Endometrial microvascular endothelial cells (primary cell): ENCODE results near the gene TARBP2. TPM values are rescaled to one million over a fixed set of nuclear protein-coding genes. Genes with fewer than 3 reads are reported as not detected.

Experiments used
- in situ Hi-C: cut with HindIII; loops from 2 replicates; pipeline ENCODE4 v1.10.0; 2017; ENCODE audit warnings: low sequenced_read_pairs, low pct_unique_long_range_greater_than_20kb; ENCODE audit errors: inconsistent ontology term
- total RNA-seq: library from RNA; depleted of rRNA; stranded (reverse); fragments of >200 nt; gene quantifications from one replicate; pipeline ENCODE4 v1.2.3, GENCODE V29; 2015; ENCODE audit errors: inconsistent ontology term

TARBP2 gene
- total RNA-seq, 1 donor from 2014 or later = 43.3 TPM

GRCh38 chr12:53505555-53506449 is 4.7 kb downstream of the TARBP2 start:
- in situ Hi-C loops = no loop called here

DNA sequence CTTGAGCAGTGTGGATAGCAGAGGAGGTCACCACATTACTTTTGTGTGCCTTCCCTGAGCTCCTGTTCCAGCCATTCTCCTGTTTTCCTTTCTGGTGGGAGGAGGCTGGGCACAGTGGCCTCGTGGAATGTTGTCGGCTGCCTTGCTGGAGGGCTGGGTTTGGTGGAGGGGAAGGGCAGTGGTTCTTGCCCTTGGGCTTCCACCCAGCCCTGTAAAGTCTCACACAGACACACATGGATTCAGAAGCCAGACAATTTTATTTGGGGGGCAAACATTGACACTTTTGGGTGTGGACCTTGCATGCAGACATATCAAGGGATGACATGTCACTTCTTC is 5.3 kb downstream of the TARBP2 start:
- in situ Hi-C loops = no loop called here

GRCh38 chr12:53506881-53507602 is 6.0 kb downstream of the TARBP2 start, which contains the start of gene NPFF:
Gene NPFF (minus strand): TSS chr12:53507484. CDS start chr12:53507474, 10 bp downstream.
- in situ Hi-C loops = no loop called here

- in situ Hi-C loops = no loop called here
Measured at GRCh38 chr12:53507603-53507885, 6.5 kb downstream of the TARBP2 start.

DNA sequence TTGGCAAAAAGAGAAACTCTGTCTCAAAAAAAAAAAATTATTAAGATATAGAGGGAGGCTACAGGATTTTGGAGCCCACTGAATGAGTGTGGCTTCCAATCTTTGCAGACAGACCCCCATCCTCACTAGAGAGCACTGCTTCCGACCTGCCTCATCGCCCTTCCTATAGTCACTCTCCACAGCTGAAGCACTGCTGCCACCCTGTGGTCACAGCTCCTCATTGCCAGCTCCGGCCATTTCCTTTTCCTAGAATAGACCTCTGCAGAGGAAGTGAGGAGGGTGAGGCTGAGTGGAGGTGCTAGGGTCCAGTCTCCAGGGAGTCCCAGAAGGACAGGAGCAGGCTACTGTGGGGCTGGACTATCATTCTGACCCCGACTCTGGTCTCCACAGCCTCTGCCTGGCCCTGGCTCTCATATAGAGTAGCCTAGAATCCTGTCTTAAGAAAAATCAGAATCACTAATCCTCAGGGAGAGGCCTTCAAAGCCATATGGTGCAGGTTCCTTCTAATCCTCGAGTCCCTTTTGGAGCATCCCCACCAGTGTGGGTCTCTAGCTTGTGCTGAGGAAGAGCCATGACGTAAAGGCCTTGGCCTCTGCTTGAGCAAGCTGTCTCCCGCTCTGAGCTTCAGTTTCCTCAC is 7.6 kb downstream of the TARBP2 start:
- in situ Hi-C loops = no loop called here

DNA sequence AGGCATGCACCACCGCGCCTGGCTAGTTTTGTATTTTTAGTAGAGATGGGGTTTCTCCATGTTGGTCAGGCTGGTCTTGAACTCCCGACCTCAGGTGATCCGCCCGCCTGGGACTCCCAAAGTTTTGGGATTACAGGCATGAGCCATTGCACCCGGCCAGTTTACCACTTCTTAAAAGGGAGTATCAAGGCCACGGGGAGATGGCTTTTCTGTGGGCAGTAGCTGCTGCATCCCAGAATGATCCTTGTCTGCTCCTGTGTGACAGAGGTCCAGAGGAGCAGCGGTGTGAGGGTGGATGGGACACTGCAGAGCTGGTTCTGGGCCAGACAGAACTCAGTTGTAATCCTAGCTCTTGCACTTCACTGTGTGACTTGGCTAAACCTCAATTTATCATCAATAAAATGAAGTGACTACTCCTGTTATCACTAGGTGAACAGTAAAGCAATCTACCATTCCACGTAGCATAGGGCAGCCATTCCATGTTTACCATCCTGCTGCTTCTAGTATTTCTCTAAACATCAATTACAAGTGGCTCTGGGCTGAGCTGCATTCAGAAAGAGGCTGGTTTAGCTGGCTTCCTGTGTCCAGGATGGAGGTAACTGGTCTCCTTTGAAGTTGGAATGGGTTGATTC is 9.2 kb downstream of the TARBP2 start:
- in situ Hi-C loops = no loop called here

GRCh38 chr12:53513712-53514410 is 12.8 kb downstream of the TARBP2 start:
- in situ Hi-C loops = no loop called here

DNA sequence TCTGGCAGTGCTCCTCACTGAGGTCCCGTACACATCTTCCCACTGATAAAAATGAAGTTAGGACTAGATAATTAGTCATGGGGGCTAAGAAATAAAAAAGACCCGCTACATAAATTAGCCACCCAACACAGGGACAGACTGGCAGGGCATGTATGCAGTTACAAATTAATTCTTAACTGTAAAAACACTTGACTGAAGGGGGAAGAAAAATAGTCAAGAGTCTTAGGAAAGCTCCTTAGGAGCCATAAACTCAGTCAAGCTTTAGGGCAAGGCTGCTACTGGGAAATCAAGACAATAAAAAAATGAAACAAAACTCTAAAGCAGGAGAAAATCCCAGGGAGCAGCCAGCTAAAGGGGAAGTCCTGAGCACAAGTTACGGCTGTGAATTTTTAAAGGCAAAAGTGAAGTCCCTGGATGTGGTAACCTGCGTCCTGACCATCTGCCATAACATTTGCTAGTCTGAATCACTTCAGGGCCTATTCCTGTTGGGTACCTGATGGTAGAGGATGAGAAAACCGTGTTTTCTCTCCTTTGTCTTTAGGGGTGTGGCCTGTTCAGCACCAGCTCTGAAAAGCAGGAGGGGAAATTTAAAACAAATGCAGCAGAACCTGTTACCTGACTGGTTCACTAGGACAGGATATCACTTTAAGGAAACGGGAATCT is 13.7 kb downstream of the TARBP2 start:
- in situ Hi-C loops = no loop called here

DNA sequence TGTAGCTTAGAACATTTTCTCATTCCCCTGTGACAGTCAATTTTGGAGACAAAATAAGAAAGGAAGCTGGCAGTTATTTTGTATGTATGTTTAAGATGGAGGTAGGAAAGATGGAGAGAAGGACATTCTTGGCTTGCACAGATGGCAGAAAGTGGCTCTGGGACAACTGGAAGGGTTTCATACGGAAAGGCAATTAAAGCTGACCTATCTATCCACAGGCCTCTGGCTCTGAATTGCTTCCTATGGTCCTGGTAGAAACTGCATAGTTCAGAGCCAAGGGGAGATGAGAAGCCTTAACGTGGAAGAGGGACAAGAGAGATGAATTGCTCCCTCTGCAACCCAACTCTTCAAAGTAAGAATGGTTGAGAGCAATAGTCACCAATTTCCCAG is 14.2 kb downstream of the TARBP2 start:
- in situ Hi-C loops = no loop called here

DNA sequence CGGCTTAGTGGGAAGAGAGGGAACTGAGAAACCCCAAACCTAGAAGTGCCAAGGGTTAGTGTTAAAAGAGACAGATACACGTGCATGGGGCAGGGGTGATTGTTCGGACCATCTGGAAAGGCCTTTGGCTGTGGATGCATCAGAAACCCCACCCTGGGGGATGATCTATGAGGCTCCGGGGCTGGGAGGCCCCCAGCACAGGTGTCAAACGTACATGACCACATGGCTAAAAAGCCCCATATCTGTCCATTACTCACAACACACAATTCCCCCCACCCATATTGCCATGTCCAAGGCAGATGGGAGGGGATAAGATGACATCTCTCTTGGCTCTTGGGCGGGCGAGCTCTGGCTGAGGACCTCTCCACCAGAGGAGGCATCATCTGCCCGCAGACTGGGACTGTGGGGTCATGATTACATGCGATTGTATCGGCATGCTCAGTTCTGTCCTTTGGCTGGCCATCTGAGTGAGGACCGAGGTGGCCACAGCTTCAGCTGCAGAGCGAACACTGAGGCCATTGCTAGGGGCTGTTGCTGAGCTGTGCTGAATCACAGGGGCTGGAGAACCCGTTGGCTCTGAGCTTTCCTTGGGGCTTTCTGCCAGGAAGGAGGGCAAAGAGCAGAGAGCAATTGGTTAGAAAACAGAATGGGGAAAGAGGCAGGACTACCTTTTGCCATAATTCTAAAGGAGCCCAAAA is 15.8 kb downstream of the TARBP2 start:
- in situ Hi-C loops = no loop called here

- in situ Hi-C loops = no loop called here
Measured at GRCh38 chr12:53518381-53518780, 17.3 kb downstream of the TARBP2 start.

- in situ Hi-C loops = no loop called here
Measured at GRCh38 chr12:53523131-53523530, 22.0 kb downstream of the TARBP2 start.

GRCh38 chr12:53524476-53524875 is 23.4 kb downstream of the TARBP2 start:
- in situ Hi-C loops = no loop called here

GRCh38 chr12:53530061-53530460 is 29.0 kb downstream of the TARBP2 start:
- in situ Hi-C loops = no loop called here

GRCh38 chr12:53530920-53531319 is 29.8 kb downstream of the TARBP2 start:
- in situ Hi-C loops = no loop called here

GRCh38 chr12:53532021-53532420 is 30.9 kb downstream of the TARBP2 start:
- in situ Hi-C loops = no loop called here

GRCh38 chr12:53532524-53533445 is 31.7 kb downstream of the TARBP2 start:
- in situ Hi-C loops = no loop called here
